ENCODE results near the gene MAPKAPK2.

MAPKAPK2 gene

GRCh38 chr1:206654828-206655227 is 29.9 kb upstream of the MAPKAPK2 start:
- H2AFZ ChIP-seq (ENCODE audit: low read depth), result no peak overlapping the region
- no peak overlapping the region for H3K9ac ChIP-seq
- peaks cover 19% of the 10 kb centered on the region; the same call in 1 of the 2 replicates for H3K27me3 ChIP-seq (ENCODE audit: insufficient read depth, low read depth)
- H4K20me1 ChIP-seq (ENCODE audit: insufficient read depth), result no peaks in the 10 kb centered on the region
- H3K4me3 ChIP-seq (IDR thresholded peaks at IDR 0.05; ENCODE audit: insufficient read depth, low read depth, low read length), result no peak overlapping the region
- H3K27ac ChIP-seq, result no peak overlapping the region
- TF ChIP-seq CTCF (conservative IDR thresholded peaks at IDR 0.05; ENCODE audit: low read depth, low read length), result no peak
- no peaks in the 10 kb centered on the region for H3K36me3 ChIP-seq (ENCODE audit: insufficient read depth)
- no peaks in the 10 kb centered on the region for H3K79me2 ChIP-seq (ENCODE audit: insufficient read depth, low read depth)
- no peak overlapping the region for H3K4me2 ChIP-seq
- peaks cover 22% of the 10 kb centered on the region for H3K4me1 ChIP-seq (ENCODE audit: low read depth, poor library complexity, severe bottlenecking)

GRCh38 chr1:206655471-206655882 is 29.2 kb upstream of the MAPKAPK2 start:
- TF ChIP-seq CTCF (conservative IDR thresholded peaks at IDR 0.05; ENCODE audit: low read depth, low read length), result no peak
- H3K36me3 ChIP-seq (ENCODE audit: insufficient read depth), result no peaks in the 10 kb centered on the region
- peaks cover 22% of the 10 kb centered on the region for H3K4me1 ChIP-seq (ENCODE audit: low read depth, poor library complexity, severe bottlenecking)
- H3K9ac ChIP-seq, result no peak overlapping the region
- H3K27ac ChIP-seq, result no peak overlapping the region
- H3K4me3 ChIP-seq (IDR thresholded peaks at IDR 0.05; ENCODE audit: insufficient read depth, low read depth, low read length), result no peak overlapping the region
- H2AFZ ChIP-seq (ENCODE audit: low read depth), result no peak overlapping the region
- H3K4me2 ChIP-seq, result no peak overlapping the region
- H3K27me3 ChIP-seq (ENCODE audit: insufficient read depth, low read depth), result peaks cover 19% of the 10 kb centered on the region; the same call in 1 of the 2 replicates
- H3K79me2 ChIP-seq (ENCODE audit: insufficient read depth, low read depth), result no peaks in the 10 kb centered on the region
- H4K20me1 ChIP-seq (ENCODE audit: insufficient read depth), result no peaks in the 10 kb centered on the region

- H3K9ac ChIP-seq, result no peak overlapping the region
- no peaks in the 10 kb centered on the region for H4K20me1 ChIP-seq (ENCODE audit: insufficient read depth)
- H3K27ac ChIP-seq, result no peak overlapping the region
Observed at GRCh38 chr1:206656936-206657335, 27.8 kb upstream of the MAPKAPK2 start.

GRCh38 chr1:206657751-206658150 is 27.0 kb upstream of the MAPKAPK2 start:
- no peak overlapping the region for H3K4me3 ChIP-seq (IDR thresholded peaks at IDR 0.05; ENCODE audit: insufficient read depth, low read depth, low read length)
- no peak overlapping the region for H3K4me2 ChIP-seq
- no peak overlapping the region for H3K27ac ChIP-seq
- no peaks in the 10 kb centered on the region for H3K36me3 ChIP-seq (ENCODE audit: insufficient read depth)
- H3K4me1 ChIP-seq (ENCODE audit: low read depth, poor library complexity, severe bottlenecking), result peaks cover 9% of the 10 kb centered on the region
- TF ChIP-seq CTCF (conservative IDR thresholded peaks at IDR 0.05; ENCODE audit: low read depth, low read length), result no peak
- no peak overlapping the region for H2AFZ ChIP-seq (ENCODE audit: low read depth)
- peaks cover 23% of the 10 kb centered on the region; the same call in 1 of the 2 replicates for H3K27me3 ChIP-seq (ENCODE audit: insufficient read depth, low read depth)
- H4K20me1 ChIP-seq (ENCODE audit: insufficient read depth), result no peaks in the 10 kb centered on the region
- H3K9ac ChIP-seq, result no peak overlapping the region
- no peaks in the 10 kb centered on the region for H3K79me2 ChIP-seq (ENCODE audit: insufficient read depth, low read depth)

More at GRCh38 chr1:206656936-206657335, 27.8 kb upstream of the MAPKAPK2 start:
- Histone ChIP-seq H3K4me3 (IDR thresholded peaks at IDR 0.05; ENCODE audit: insufficient read depth, low read depth, low read length) (no peak overlapping the region), H3K4me1 (ENCODE audit: low read depth, poor library complexity, severe bottlenecking) (peaks cover 18% of the 10 kb centered on the region), H3K79me2 (ENCODE audit: insufficient read depth, low read depth) (no peaks in the 10 kb centered on the region), H3K36me3 (ENCODE audit: insufficient read depth) (no peaks in the 10 kb centered on the region), H2AFZ (ENCODE audit: low read depth) (no peak overlapping the region), H3K4me2 (no peak overlapping the region), H3K27me3 (ENCODE audit: insufficient read depth, low read depth) (peaks cover 19% of the 10 kb centered on the region; the same call in 1 of the 2 replicates)
- no peak for TF ChIP-seq CTCF (conservative IDR thresholded peaks at IDR 0.05; ENCODE audit: low read depth, low read length)

Measured in KMS-11 (cell line).